HG03571 (cell line): ENCODE data around the gene COL8A1.

ENCODE experiments used
- ATAC-seq: cut with Tn5 transposase; IDR thresholded peaks from one replicate; pipeline ENCODE4 v1.9.1; 2021; ENCODE audit not compliant: unreplicated experiment

COL8A1 gene

GRCh38 chr3:99753268-99753975 is 115.0 kb downstream of the COL8A1 start:
- ATAC-seq = peak; percentile 61

- ATAC-seq = no peak
Measured at GRCh38 chr3:99755831-99756230, 117.4 kb downstream of the COL8A1 start.

GRCh38 chr3:99757966-99758365 is 119.6 kb downstream of the COL8A1 start:
- no peak for ATAC-seq

- no peak for ATAC-seq
Measured at GRCh38 chr3:99758502-99759177, 120.2 kb downstream of the COL8A1 start.

- no peak for ATAC-seq
Measured at GRCh38 chr3:99760031-99760430, 121.6 kb downstream of the COL8A1 start.

- no peak for ATAC-seq
Measured at GRCh38 chr3:99760629-99761028, 122.2 kb downstream of the COL8A1 start.

GRCh38 chr3:99761415-99762165 is 123.2 kb downstream of the COL8A1 start:
- no peak for ATAC-seq

GRCh38 chr3:99762901-99763300 is 124.5 kb downstream of the COL8A1 start:
- no peak for ATAC-seq

GRCh38 chr3:99764377-99764776 is 126.0 kb downstream of the COL8A1 start:
- ATAC-seq = no peak

- no peak for ATAC-seq
Measured at GRCh38 chr3:99765042-99765942, 126.9 kb downstream of the COL8A1 start.

GRCh38 chr3:99767291-99767690 is 128.9 kb downstream of the COL8A1 start:
- ATAC-seq = no peak

GRCh38 chr3:99768126-99768525 is 129.7 kb downstream of the COL8A1 start:
- ATAC-seq = no peak

GRCh38 chr3:99768808-99769501 is 130.6 kb downstream of the COL8A1 start:
- no peak for ATAC-seq

- ATAC-seq = no peak
Measured at GRCh38 chr3:99772171-99772570, 133.8 kb downstream of the COL8A1 start.

- no peak for ATAC-seq
Measured at GRCh38 chr3:99772671-99773070, 134.3 kb downstream of the COL8A1 start.

GRCh38 chr3:99774467-99774866 is 136.1 kb downstream of the COL8A1 start:
- peak; percentile 92 for ATAC-seq

GRCh38 chr3:99776516-99777209 is 138.3 kb downstream of the COL8A1 start:
- no peak for ATAC-seq

- ATAC-seq = no peak
Measured at GRCh38 chr3:99777210-99777549, 138.8 kb downstream of the COL8A1 start.

- ATAC-seq = no peak
Measured at GRCh38 chr3:99777708-99778107, 139.3 kb downstream of the COL8A1 start.

GRCh38 chr3:99780749-99781148 is 142.4 kb downstream of the COL8A1 start:
- no peak for ATAC-seq
